A549 (cell line): Measurements from ENCODE around the gene ADAMTS12. TPM values are rescaled to one million over a fixed set of nuclear protein-coding genes. Genes with fewer than 3 reads are reported as not detected.

Experiments used
- ATAC-seq, 2 experiments: fragments of 200-7000 bp in 1 of 2; fragments of >200 bp in 1 of 2; cut with Nextera tagmentation in 1 of 2; cut with Tn5 transposase in 1 of 2; 3 replicates each; pipeline versions ENCODE4 v1.8.0 to v1.9.1; 2018 to 2020; ENCODE audit warnings: mild to moderate bottlenecking in 1 of 2, moderate library complexity in 1 of 2
- CTCF ChIA-PET: fragments of 300-600 bp; sonication (Branson Sonifier 250); formaldehyde crosslinking; extraction: SDS; loops from one replicate; lab custom pipeline; 2021; ENCODE audit warnings: antibody characterized with exemption, inconsistent platforms; lab: Yijun Ruan, JAX
- POLR2A ChIA-PET: fragments of 350-600 bp; formaldehyde crosslinking; extraction: SDS; loops from one replicate; lab custom pipeline; 2021; ENCODE audit warnings: antibody characterized with exemption, inconsistent platforms; lab: Yijun Ruan, JAX
- DNase-seq, 2 experiments: peaks; one replicate each; pipeline versions ENCODE4 v3.0.0 to v3.0.0-alpha.2; 2011 to 2016; ENCODE audit warnings: low read depth in 1 of 2, low spot score in 1 of 2
- FAIRE-seq: peaks from 2 replicates; lab custom pipeline; 2011; peaks lifted over from hg19 to GRCh38; lab: Jason Lieb, UNC
- H3K27ac ChIP-seq, 2 experiments: fragments of >200 bp; sonication (Bioruptor Twin); formaldehyde crosslinking; 3 replicates each; pipeline ENCODE4 v1.5.1; 2016 to 2017
- H3K4me1 ChIP-seq: fragments of >200 bp; sonication (Bioruptor Twin); formaldehyde crosslinking; 3 replicates; pipeline ENCODE4 v1.6.1; 2016
- H3K4me2 ChIP-seq: fragments of >200 bp; sonication (Bioruptor Twin); formaldehyde crosslinking; 3 replicates; pipeline ENCODE4 v1.6.1; 2016
- H3K4me3 ChIP-seq: fragments of >200 bp; sonication (Bioruptor Twin); formaldehyde crosslinking; 3 replicates; pipeline ENCODE4 v1.5.1; 2016
- H3K9me3 ChIP-seq: fragments of >200 bp; sonication (Bioruptor Twin); formaldehyde crosslinking; 3 replicates; pipeline ENCODE4 v1.6.1; 2016
- CEBPB ChIP-seq, 2 experiments: fragments of >200 bp in 1 of 2; sonication (Bioruptor Twin) in 1 of 2; formaldehyde crosslinking in 1 of 2; IDR thresholded peaks; 2 replicates each; pipeline ENCODE4 v1.6.1; 2012 to 2016
- EP300 ChIP-seq, 2 experiments: fragments of >200 bp; sonication (Bioruptor Twin); formaldehyde crosslinking; IDR thresholded peaks; 2 replicates in 1 of 2; 3 replicates in 1 of 2; pipeline ENCODE4 v1.6.1; 2016 to 2017
- FOSB ChIP-seq: fragments of 250-450 bp; sonication (Bioruptor Pico); IDR thresholded peaks from 2 replicates; pipeline ENCODE4 v1.5.0; 2020; ENCODE audit warnings: mild to moderate bottlenecking, moderate library complexity
- FOSL2 ChIP-seq, 2 experiments: fragments of 450-650 bp in 1 of 2; fragments of >200 bp in 1 of 2; sonication (Bioruptor Twin) in 1 of 2; formaldehyde crosslinking; IDR thresholded peaks; 2 replicates each; pipeline versions ENCODE4 v1.5.0 to v1.6.1; 2016 to 2020; ENCODE audit warnings: mild to moderate bottlenecking in 1 of 2, moderate library complexity in 1 of 2
- HDAC2 ChIP-seq: fragments of 200-600 bp; sonication (generic); IDR thresholded peaks from 2 replicates; pipeline ENCODE4 v1.6.1; 2016
- MYC ChIP-seq: IDR thresholded peaks from 2 replicates; pipeline ENCODE4 v1.6.1; 2012; ENCODE audit warnings: mild to moderate bottlenecking, inconsistent platforms, low read length, improper control_type of control experiment, borderline replicate concordance
- NR3C1 ChIP-seq: fragments of >200 bp; sonication (Bioruptor Twin); formaldehyde crosslinking; IDR thresholded peaks from 3 replicates; pipeline ENCODE4 v1.6.1; 2017
- PHF8 ChIP-seq: fragments of 200-600 bp; sonication (generic); IDR thresholded peaks from 2 replicates; pipeline ENCODE4 v1.6.1; 2016; ENCODE audit warnings: low read depth, mild to moderate bottlenecking, antibody characterized with exemption, moderate library complexity, borderline replicate concordance
- RNF2 ChIP-seq: fragments of 200-600 bp; sonication (generic); IDR thresholded peaks from 2 replicates; pipeline ENCODE4 v1.6.1; 2016; ENCODE audit warnings: low read depth, mild to moderate bottlenecking, antibody characterized with exemption, moderate library complexity, borderline replicate concordance
- TP53 ChIP-seq: fragments of 250-450 bp; sonication (Bioruptor Pico); IDR thresholded peaks from 2 replicates; pipeline ENCODE4 v1.5.0; 2021; ENCODE audit warnings: mild to moderate bottlenecking, moderate library complexity
- ZC3H11A ChIP-seq: fragments of 450-650 bp; IDR thresholded peaks from 2 replicates; pipeline ENCODE4 v1.6.1; 2014; ENCODE audit warnings: antibody characterized with exemption, mild to moderate bottlenecking
- ZFP36 ChIP-seq: fragments of 450-650 bp; IDR thresholded peaks from 2 replicates; pipeline ENCODE4 v1.6.1; 2014; ENCODE audit warnings: borderline replicate concordance; ENCODE audit not compliant: partially characterized antibody
- WGBS: methylation state at CpG from one replicate; pipeline ENCODE4 v1.1.6; 2017; ENCODE audit errors: missing lambda C conversion rate; 5-methylcytosine and 5-hydroxymethylcytosine counted together
- polyA plus RNA-seq, 4 experiments: library from polyadenylated mRNA; depleted of rRNA in 3 of 4; stranded (reverse); fragments of >200 nt; fragmentation: RNase III in 1 of 4; extraction: RNeasy Plus Mini Kit Qiagen cat#74134 plus additional on column Dnase treatment in 1 of 4; gene quantifications; 2 replicates in 3 of 4; 3 replicates in 1 of 4; pipeline ENCODE4 v1.2.3, GENCODE V29; 2011 to 2017
- TF ChIP-seq, protein P1 (sequence below): fragments of >200 bp; sonication (Bioruptor Twin); formaldehyde crosslinking; IDR thresholded peaks from 3 replicates; pipeline ENCODE4 v1.5.1; 2016
- TF ChIP-seq, protein P2 (sequence below): IDR thresholded peaks from 2 replicates; pipeline ENCODE4 v1.6.1; 2012; ENCODE audit warnings: low read depth, borderline replicate concordance
- TF ChIP-seq, protein P3 (sequence below): fragments of >200 bp; sonication (Bioruptor Twin); formaldehyde crosslinking; IDR thresholded peaks from 2 replicates; pipeline ENCODE4 v1.6.1; 2016
- TF ChIP-seq, protein P4 (sequence below): fragments of 450-650 bp; IDR thresholded peaks from 2 replicates; pipeline ENCODE4 v1.6.1; 2014; ENCODE audit warnings: antibody characterized with exemption
- TF ChIP-seq, protein P5 (sequence below): IDR thresholded peaks from 2 replicates; pipeline ENCODE4 v1.6.1; 2012

ADAMTS12 gene
- polyA plus RNA-seq, 2 of the 4 experiments (the other 2 are of a cell fraction): 4.8 to 6.8 TPM

DNA sequence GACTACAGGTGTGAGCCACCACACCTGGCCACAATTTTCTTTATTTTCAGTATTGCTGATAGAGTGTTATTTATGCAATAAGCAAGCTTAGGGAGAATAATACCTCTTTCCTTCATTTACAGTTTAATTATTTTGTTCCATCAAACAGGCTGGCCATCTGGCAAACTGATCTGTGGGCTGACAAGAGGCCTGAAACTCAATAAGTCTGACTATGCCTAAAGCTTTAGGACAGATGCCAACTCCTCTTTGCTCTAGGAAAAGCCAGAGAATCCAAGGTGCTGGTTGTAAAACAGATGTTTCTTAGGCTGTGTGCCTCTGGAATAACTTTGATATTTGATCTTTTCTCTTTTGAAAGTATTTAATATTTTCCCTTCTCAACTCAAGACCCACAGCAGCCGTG is 352.6 kb downstream of the ADAMTS12 start (continued):
- TF ChIP-seq, protein P1, sequence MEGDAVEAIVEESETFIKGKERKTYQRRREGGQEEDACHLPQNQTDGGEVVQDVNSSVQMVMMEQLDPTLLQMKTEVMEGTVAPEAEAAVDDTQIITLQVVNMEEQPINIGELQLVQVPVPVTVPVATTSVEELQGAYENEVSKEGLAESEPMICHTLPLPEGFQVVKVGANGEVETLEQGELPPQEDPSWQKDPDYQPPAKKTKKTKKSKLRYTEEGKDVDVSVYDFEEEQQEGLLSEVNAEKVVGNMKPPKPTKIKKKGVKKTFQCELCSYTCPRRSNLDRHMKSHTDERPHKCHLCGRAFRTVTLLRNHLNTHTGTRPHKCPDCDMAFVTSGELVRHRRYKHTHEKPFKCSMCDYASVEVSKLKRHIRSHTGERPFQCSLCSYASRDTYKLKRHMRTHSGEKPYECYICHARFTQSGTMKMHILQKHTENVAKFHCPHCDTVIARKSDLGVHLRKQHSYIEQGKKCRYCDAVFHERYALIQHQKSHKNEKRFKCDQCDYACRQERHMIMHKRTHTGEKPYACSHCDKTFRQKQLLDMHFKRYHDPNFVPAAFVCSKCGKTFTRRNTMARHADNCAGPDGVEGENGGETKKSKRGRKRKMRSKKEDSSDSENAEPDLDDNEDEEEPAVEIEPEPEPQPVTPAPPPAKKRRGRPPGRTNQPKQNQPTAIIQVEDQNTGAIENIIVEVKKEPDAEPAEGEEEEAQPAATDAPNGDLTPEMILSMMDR: no peak

DNA sequence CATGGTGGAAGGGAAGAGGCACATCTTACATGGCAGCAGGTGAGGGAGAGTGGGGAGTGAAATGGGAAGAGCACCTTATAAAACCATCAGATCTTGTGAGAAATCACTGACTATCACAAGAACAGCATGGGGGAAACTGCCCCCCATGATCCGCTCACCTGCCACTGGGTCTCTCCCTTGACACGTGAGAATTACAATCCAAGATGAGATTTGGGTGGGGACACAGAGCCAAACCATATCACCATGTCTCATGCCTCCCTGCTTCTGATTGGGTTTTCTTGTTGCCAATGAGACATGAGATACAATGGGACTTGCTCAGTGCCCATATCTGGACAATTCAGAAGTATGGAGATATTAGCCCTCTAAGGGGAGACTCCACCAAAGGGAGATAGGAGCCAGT is 353.6 kb downstream of the ADAMTS12 start:
- Histone ChIP-seq H3K4me2 (no peak overlapping the region), H3K4me3 (no peak overlapping the region), H3K27ac (no peak overlapping the region), H3K9me3 (no peaks in the 10 kb centered on the region), H3K4me1 (no peaks in the 10 kb centered on the region)
- FAIRE-seq: no peak
- CTCF ChIA-PET: no interaction called here
- POLR2A ChIA-PET: no interaction called here
- no peak for ATAC-seq
- 74% methylated on average over 2 of the region's 2 CpGs for WGBS
- TF ChIP-seq, protein P2, sequence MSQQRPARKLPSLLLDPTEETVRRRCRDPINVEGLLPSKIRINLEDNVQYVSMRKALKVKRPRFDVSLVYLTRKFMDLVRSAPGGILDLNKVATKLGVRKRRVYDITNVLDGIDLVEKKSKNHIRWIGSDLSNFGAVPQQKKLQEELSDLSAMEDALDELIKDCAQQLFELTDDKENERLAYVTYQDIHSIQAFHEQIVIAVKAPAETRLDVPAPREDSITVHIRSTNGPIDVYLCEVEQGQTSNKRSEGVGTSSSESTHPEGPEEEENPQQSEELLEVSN: no peak
- TF ChIP-seq TP53 (CRISPR knock-in tag) (no peak), ZFP36 (no peak), CEBPB (IDR thresholded peaks at IDR 0.05) (no peak), HDAC2 (no peak), FOSL2 (IDR thresholded peaks at IDR 0.05) (no peak), FOSL2 (CRISPR knock-in tag; IDR thresholded peaks at IDR 0.05) (no peak), PHF8 (no peak), ZC3H11A (no peak)
- TF ChIP-seq, protein P3, sequence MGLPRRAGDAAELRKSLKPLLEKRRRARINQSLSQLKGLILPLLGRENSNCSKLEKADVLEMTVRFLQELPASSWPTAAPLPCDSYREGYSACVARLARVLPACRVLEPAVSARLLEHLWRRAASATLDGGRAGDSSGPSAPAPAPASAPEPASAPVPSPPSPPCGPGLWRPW: no peak
- TF ChIP-seq, protein P4, sequence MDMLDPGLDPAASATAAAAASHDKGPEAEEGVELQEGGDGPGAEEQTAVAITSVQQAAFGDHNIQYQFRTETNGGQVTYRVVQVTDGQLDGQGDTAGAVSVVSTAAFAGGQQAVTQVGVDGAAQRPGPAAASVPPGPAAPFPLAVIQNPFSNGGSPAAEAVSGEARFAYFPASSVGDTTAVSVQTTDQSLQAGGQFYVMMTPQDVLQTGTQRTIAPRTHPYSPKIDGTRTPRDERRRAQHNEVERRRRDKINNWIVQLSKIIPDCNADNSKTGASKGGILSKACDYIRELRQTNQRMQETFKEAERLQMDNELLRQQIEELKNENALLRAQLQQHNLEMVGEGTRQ: no peak
- no peak for DNase-seq

DNA sequence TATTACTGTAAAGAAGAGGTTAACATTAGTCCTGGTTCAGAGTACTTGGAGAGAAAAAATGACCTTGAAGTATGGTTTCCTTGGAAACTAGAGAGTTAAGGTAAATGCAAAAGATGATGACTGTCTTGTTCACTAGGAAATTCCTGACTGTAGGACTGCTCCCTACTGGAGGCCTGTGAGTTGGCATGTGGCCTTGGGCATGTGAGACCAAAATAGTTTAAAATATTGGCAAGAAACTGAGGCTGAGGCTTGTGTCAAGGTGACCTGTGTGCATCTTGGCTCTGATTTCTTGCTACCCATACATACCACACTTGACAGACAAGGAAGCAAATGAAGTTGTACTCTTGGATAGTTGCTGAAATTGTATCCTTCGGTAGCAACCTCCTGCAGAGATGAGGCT is 354.6 kb downstream of the ADAMTS12 start:
- Histone ChIP-seq H3K4me3 (no peak overlapping the region), H3K4me2 (no peak overlapping the region), H3K4me1 (no peaks in the 10 kb centered on the region), H3K27ac (no peak overlapping the region), H3K9me3 (no peaks in the 10 kb centered on the region)
- ATAC-seq: no peak
- POLR2A ChIA-PET: no interaction called here
- WGBS: 67% methylated on average over 1 of the region's 1 CpG
- FAIRE-seq: no peak
- CTCF ChIA-PET: interaction anchor here (0.9 kb wide), 1 partner anchor 10 kb away, joined by 3 read pairs; no protein-coding TSS in a partner anchor
- no peak for TF ChIP-seq HDAC2
- no peak for TF ChIP-seq RNF2
- no peak for TF ChIP-seq TP53 (CRISPR knock-in tag)
- no peak for TF ChIP-seq FOSB (CRISPR knock-in tag)
- TF ChIP-seq ZC3H11A: no peak
- TF ChIP-seq MYC: no peak
- TF ChIP-seq, protein P5, sequence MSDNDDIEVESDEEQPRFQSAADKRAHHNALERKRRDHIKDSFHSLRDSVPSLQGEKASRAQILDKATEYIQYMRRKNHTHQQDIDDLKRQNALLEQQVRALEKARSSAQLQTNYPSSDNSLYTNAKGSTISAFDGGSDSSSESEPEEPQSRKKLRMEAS: no peak
- no peak for TF ChIP-seq NR3C1
- DNase-seq: no peak

DNA sequence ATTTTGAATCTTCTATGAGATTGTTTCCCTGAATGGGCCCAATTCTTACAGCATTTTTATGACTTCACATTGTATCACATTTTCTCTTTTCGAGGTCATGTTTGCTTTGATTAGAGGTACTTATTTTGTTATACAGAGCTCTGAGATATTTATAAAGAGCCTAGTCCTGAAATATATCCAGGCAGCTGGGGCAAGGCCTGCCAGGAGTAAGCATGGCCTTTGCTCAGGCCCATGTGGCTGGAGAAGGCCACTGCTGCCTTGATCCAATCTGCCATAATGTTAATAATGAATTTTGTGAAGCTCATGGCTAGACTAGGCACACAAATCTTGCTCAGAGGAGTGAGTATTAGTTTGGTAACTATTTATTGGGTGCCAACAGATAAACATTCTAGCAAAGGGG is 355.0 kb downstream of the ADAMTS12 start:
- ATAC-seq: no peak
- CTCF ChIA-PET: interaction anchor here (0.9 kb wide), 1 partner anchor 11 kb away, joined by 3 read pairs; no protein-coding TSS in a partner anchor
- no peaks in the 10 kb centered on the region for H3K9me3 ChIP-seq
- no peak for TF ChIP-seq EP300 (IDR thresholded peaks at IDR 0.05)
- TF ChIP-seq, all 56 proteins: peak for 0
- 26% methylated on average over 1 of the region's 1 CpG for WGBS
- no peak for DNase-seq
- Histone ChIP-seq H3K27ac (no peak overlapping the region), H3K4me3 (no peak overlapping the region), H3K4me2 (no peak overlapping the region), H3K4me1 (no peaks in the 10 kb centered on the region)
- POLR2A ChIA-PET: no interaction called here
- FAIRE-seq: no peak
